Peyer's patch (tissue), 4 donors: ENCODE data around the gene SNRPD1. TPM values are rescaled to one million over a fixed set of nuclear protein-coding genes. Genes with fewer than 3 reads are reported as not detected.
"Not testable (repeated sequence)": the region's sequence is repeated elsewhere in the genome, so short reads cannot be mapped to it uniquely, and the experiment has no call there.

Experiments used
- DNase-seq, 3 donors: peaks; one replicate each; pipeline ENCODE4 v3.0.0-alpha.2; 2017 to 2019
- H3K27ac ChIP-seq, 4 donors: fragments of 200-600 bp; sonication (generic); one replicate each; pipeline ENCODE4 v1.5.1; 2016 to 2019
- H3K27me3 ChIP-seq, 2 donors: fragments of 200-600 bp; sonication (generic); one replicate each; pipeline ENCODE4 v1.5.1; 2019
- H3K36me3 ChIP-seq, 3 donors: fragments of 200-600 bp; sonication (generic); one replicate each; pipeline ENCODE4 v1.5.1; 2016 to 2019
- H3K4me1 ChIP-seq, 4 donors: fragments of 200-600 bp; sonication (generic); one replicate each; pipeline ENCODE4 v1.5.1; 2016 to 2019
- H3K4me3 ChIP-seq, 4 donors: fragments of 200-600 bp; sonication (generic); 1 replicate in 3 of 4; 2 replicates in 1 of 4; pipeline ENCODE4 v1.5.1; 2016 to 2019; ENCODE audit warnings: mild to moderate bottlenecking in 1 of 4
- H3K9me3 ChIP-seq, 4 donors: fragments of 200-600 bp; sonication (generic); one replicate each; pipeline ENCODE4 v1.5.1; 2016 to 2019; ENCODE audit warnings: mild to moderate bottlenecking in 1 of 4
- POLR2A ChIP-seq, 2 donors: fragments of 450-650 bp; IDR thresholded peaks; one replicate each; pipeline ENCODE4 v1.5.1; 2017; ENCODE audit warnings: antibody characterized with exemption in 2 of 2, mild to moderate bottlenecking in 2 of 2, moderate library complexity in 2 of 2
- total RNA-seq, 4 donors: library from RNA; depleted of rRNA; stranded (reverse); fragments of >200 nt; gene quantifications; one replicate each; pipeline ENCODE4 v1.1.0, GENCODE V29; 2016
- TF ChIP-seq, protein P1 (sequence below), 6 experiments: fragments of 450-650 bp in 4 of 6; fragments of 200-600 bp in 2 of 6; sonication (generic) in 1 of 6; IDR thresholded peaks; one replicate each; pipeline ENCODE4 v1.5.1; 2017 to 2019; ENCODE audit warnings: antibody characterized with exemption in 6 of 6, mild to moderate bottlenecking in 3 of 6, moderate library complexity in 1 of 6

Gene SNRPD1
- total RNA-seq, 4 donors from 2014 or later, result 3.4 to 11.6 (median 5.0) TPM

DNA sequence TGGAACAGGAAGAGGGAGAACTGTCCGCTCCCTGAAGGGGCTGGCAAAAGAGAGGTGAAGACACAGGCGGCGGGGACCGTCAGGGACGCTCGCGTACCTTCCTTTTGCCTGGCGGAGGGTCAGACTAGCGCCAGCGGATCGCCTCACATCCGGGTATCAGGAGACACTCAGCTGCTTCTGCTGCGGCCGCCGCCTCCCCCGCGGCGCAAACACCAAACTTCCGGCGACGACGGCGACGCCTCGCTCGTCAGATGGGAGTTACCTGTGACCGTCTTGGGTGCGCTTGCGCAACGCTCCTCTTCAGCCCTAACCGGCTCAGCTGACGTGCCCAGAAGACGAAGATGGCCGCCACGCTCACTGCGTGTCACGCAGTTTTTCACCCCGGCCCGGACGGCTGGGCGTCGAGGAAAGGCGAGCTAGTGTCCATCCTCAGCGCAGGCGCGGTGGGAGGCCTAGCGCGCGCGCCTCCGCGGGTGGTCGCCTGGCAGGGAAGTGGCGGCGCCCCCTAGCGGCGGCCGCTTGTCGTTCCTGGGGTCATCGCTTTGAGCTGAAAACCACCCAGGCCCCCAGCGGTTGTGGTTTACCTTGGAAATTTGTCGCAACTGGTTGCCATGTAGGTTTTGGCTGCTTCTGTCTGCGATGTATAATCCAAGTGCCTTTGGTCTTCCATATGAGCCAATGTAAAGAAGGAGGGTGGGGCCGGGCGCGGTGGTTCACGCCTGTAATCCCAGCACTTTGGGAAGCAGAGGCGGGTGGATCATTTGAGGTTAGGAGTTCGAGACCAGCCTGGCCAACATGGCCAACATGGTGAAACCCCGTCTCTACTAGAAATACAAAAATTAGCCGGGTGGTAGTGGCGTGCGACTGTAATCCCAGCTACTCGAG is 11.3 kb upstream of the SNRPD1 start, which contains the start of gene ESCO1:
Gene ESCO1 (minus strand): TSS at position 179 of the 885 bp plus-strand sequence. CDS start 25,861 bp downstream, outside the sequence.
- TF ChIP-seq, protein P1, sequence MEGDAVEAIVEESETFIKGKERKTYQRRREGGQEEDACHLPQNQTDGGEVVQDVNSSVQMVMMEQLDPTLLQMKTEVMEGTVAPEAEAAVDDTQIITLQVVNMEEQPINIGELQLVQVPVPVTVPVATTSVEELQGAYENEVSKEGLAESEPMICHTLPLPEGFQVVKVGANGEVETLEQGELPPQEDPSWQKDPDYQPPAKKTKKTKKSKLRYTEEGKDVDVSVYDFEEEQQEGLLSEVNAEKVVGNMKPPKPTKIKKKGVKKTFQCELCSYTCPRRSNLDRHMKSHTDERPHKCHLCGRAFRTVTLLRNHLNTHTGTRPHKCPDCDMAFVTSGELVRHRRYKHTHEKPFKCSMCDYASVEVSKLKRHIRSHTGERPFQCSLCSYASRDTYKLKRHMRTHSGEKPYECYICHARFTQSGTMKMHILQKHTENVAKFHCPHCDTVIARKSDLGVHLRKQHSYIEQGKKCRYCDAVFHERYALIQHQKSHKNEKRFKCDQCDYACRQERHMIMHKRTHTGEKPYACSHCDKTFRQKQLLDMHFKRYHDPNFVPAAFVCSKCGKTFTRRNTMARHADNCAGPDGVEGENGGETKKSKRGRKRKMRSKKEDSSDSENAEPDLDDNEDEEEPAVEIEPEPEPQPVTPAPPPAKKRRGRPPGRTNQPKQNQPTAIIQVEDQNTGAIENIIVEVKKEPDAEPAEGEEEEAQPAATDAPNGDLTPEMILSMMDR (IDR thresholded peaks at IDR 0.05), result peak; percentile 94 to 100 (median 100)
- peak; percentile 89 to 96 for TF ChIP-seq POLR2A (IDR thresholded peaks at IDR 0.05)
- DNase-seq, result peak; percentile 93 to 98 (median 97)
- H3K4me3 ChIP-seq, result peak within 1 kb of the TSS; percentile 65 to 86 (median 83)
- no peaks in the 10 kb centered on the region for H3K36me3 ChIP-seq
- no peaks in the 10 kb centered on the region for H3K9me3 ChIP-seq
- peaks cover 0 to 24% (median 7%) of the 10 kb centered on the region in 4 donors for H3K4me1 ChIP-seq
- H3K27me3 ChIP-seq, result no peaks in the 10 kb centered on the region
- peak within 1 kb of the TSS; percentile 95 to 99 (median 98) for H3K27ac ChIP-seq

DNA sequence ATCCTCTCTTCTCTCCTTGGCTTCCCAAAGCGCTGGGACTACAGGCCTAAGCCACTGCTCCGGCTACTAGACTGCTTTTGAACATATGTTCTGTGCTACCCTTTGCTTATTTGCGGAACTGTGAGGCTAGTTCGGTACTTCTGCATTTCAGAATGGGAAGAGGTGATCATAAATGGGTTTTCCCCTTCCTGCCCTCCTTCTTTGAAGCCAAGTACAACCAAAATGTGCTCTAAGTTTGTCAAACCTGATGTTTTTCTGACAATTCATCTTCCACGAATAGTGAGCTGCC is 9.9 kb upstream of the SNRPD1 start:
- DNase-seq, result peak in 2 of 3 donors; percentile 31 to 52

DNA sequence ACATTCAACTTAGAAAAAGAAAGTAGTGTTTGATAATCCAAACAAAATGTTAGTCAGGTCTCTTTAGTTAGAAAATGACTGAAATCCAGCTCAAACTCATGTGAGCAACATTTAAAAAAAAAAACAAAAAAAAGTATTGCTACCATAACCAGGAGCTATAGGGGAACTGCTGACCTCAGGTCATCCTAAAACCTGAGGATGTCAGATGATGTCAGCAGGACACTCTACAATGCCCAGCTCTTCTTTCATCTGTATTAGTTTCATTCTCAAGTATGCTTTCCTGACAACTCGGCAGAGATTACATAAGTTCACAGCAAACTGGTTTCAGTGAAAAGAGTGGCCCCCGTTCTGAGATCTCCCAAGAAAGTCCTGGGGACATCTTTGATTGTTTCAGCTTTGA is 7.4 kb upstream of the SNRPD1 start:
- DNase-seq, result no peak
- Histone ChIP-seq H3K27me3 (no peaks in the 10 kb centered on the region), H3K36me3 (no peaks in the 10 kb centered on the region), H3K9me3 (no peaks in the 10 kb centered on the region), H3K4me1 (no peaks in the 10 kb centered on the region), H3K4me3 (no peak overlapping the region), H3K27ac (no peak overlapping the region)
- no peak for TF ChIP-seq POLR2A (IDR thresholded peaks at IDR 0.05)

More for the DNA sequence above, 9.9 kb upstream of the SNRPD1 start:
- no peaks in the 10 kb centered on the region for H3K9me3 ChIP-seq
- H3K4me1 ChIP-seq, result peaks cover 0 to 23% (median 7%) of the 10 kb centered on the region in 4 donors
- H3K4me3 ChIP-seq, result no peak overlapping the region
- H3K36me3 ChIP-seq, result no peaks in the 10 kb centered on the region
- H3K27me3 ChIP-seq, result no peaks in the 10 kb centered on the region
- peak overlapping the region in 2 of 4 donors; percentile 1 to 99 for H3K27ac ChIP-seq
- no peak for TF ChIP-seq POLR2A (IDR thresholded peaks at IDR 0.05)
- TF ChIP-seq, protein P1 (IDR thresholded peaks at IDR 0.05), result no peak

DNA sequence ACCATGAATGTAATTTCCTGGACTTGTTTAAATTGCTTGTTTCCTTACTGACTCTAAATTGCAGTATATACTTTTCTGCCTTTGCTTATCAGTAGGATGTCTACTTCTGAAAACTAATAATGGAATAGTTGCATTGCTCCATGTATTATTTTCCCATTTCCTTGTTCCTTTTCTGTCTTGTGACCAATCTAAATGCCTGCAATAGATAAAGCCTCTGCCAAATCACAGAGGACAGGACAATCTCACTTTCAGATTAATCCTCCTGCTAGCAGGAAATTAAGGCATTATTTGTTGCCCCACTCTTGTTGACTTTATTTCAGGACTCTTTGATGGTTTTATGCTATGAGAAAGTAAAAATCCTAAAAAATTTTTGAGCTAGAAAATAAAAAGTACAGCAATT is 6.9 kb upstream of the SNRPD1 start:
- H3K27ac ChIP-seq, result no peak overlapping the region
- no peak for TF ChIP-seq POLR2A (IDR thresholded peaks at IDR 0.05)
- TF ChIP-seq, protein P1 (IDR thresholded peaks at IDR 0.05), result no peak
- H3K9me3 ChIP-seq, result no peaks in the 10 kb centered on the region
- no peaks in the 10 kb centered on the region for H3K27me3 ChIP-seq
- H3K36me3 ChIP-seq, result no peaks in the 10 kb centered on the region
- no peak for DNase-seq
- no peaks in the 10 kb centered on the region for H3K4me1 ChIP-seq
- H3K4me3 ChIP-seq, result no peak overlapping the region

DNA sequence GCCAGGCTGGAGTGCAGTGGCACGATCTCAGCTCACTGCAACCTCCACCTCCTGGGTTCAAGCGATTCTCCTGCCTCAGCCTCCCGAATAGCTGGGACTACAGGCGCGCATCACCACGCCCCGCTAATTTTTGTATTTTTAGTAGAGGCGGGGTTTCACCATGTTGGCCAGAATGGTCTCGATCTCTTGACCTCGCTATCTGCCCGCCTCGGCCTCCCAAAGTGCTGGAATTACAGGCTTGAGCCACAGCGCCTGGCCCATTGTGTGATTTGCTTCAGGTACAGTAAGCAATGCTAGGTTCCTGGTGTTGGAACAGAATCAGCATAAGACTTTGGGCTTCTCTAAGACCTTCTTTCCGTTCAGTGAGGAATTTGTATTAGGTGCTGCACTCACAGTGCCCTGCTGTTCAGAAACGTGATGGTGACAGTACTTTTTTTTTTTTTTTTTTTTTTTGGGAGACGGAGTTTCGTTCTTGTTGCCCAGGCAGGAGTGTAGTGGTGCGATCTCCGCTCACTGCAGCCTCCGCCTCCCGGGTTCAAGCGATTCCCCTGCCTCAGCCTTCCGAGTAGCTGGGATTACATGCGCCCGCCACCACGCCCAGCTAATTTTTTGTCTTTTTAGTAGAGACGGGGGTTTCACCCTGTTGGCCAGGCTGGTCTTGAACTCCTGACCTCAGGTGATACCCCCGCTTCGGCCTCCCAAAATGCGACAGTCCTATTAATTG is 551 bp upstream of the SNRPD1 start:
- not testable (repeated sequence) for DNase-seq, H3K27me3 ChIP-seq, H3K36me3 ChIP-seq, H3K9me3 ChIP-seq
- peak overlapping the region; percentile 67 to 82 (median 76) for H3K4me3 ChIP-seq
- peak overlapping the region; percentile 69 to 83 (median 78) for H3K27ac ChIP-seq
- H3K4me1 ChIP-seq, result peaks cover 0 to 17% (median 6%) of the 10 kb centered on the region in 4 donors

DNA sequence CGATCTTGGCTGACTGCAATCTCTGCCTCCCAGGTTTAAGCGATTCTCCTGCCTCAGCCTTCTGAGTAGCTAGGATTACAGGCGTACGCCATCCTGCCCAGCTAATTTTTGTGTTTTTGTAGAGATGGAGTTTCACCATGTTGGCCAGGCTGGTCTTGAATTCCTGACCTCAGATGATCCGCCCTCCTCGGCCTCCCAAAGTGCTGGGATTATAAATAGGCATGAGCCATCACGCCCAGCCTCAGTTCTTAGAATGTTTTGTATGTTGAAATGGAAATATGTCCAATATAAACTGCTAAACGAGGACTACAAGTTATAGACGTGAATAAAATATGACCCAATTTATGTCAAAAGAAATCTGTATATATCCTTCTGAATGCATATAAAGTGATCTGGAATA is 9.5 kb downstream of the SNRPD1 start:
- not testable (repeated sequence) for H3K9me3 ChIP-seq, H3K4me1 ChIP-seq, H3K27me3 ChIP-seq, H3K4me3 ChIP-seq, H3K27ac ChIP-seq, DNase-seq
- H3K36me3 ChIP-seq, result peaks cover 0 to 37% (median 0%) of the 10 kb centered on the region in 3 donors
